ENCODE data around the gene POLR1B.

DNA sequence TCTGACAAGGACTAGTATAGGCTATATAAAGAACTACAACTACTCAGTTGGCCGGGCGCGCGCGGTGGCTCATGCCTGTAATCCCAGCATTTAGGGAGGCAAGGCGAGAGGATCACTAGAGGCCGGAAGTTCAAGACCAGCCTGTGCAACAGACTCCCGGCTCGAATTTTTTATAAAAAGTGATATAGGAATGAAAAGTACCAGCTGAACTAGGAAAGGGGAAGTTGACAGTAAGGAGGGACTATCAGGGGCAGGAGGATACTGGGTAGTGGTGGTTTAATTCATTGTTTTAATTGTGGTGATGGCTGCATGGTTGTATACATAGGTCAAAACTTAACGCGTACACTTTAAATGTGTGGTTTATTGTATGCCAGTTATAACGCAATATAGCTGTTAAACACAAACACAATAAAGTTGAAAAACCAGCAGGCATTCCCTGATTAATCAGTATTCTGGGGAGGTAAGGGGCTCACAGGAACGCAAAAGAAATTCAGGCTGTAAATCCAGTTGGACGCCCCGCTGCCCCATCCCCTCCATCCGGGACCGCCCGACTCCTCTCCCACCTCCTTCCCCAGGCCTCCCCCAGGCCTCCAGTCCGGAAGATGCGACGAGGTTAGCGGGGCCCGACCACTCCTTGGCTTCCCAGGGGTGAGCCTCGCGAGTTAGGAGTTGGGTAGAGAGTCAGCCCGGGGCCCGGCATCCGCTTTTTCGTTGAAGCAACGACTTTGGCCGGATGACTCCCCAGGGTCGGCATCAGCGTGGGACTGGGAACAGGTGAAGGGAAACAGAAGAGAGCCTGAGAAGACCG lies 746 bp upstream of the POLR1B start:
- TF ChIP-seq ZZZ3 (IDR thresholded peaks at IDR 0.05; ENCODE audit: control insufficient read depth, insufficient read length, low read depth), result no peak
- no peak for TF ChIP-seq SP1 (IDR thresholded peaks at IDR 0.05; ENCODE audit: low read depth, low read length)
- no peak; a peak in 1 of 4 replicates for TF ChIP-seq ETV6 (conservative IDR thresholded peaks at IDR 0.05 in 1 of 2, IDR thresholded peaks at IDR 0.05 in 1 of 2; ENCODE audit: borderline replicate concordance in 1 of 2, low read depth in 1 of 2)
- TF ChIP-seq, protein P1, sequence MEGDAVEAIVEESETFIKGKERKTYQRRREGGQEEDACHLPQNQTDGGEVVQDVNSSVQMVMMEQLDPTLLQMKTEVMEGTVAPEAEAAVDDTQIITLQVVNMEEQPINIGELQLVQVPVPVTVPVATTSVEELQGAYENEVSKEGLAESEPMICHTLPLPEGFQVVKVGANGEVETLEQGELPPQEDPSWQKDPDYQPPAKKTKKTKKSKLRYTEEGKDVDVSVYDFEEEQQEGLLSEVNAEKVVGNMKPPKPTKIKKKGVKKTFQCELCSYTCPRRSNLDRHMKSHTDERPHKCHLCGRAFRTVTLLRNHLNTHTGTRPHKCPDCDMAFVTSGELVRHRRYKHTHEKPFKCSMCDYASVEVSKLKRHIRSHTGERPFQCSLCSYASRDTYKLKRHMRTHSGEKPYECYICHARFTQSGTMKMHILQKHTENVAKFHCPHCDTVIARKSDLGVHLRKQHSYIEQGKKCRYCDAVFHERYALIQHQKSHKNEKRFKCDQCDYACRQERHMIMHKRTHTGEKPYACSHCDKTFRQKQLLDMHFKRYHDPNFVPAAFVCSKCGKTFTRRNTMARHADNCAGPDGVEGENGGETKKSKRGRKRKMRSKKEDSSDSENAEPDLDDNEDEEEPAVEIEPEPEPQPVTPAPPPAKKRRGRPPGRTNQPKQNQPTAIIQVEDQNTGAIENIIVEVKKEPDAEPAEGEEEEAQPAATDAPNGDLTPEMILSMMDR (IDR thresholded peaks at IDR 0.05 in 2 of 3, conservative IDR thresholded peaks at IDR 0.05 in 1 of 3; ENCODE audit: control insufficient read depth in 2 of 3, extremely low read depth in 1 of 3, insufficient read depth in 1 of 3, low read depth in 3 of 3, low read length in 3 of 3), result no peak
- no peak for TF ChIP-seq SRF (IDR thresholded peaks at IDR 0.05; ENCODE audit: low read depth in 2 of 2, low read length in 2 of 2)
- peak; percentile 90 for TF ChIP-seq SREBF1 (IDR thresholded peaks at IDR 0.05; ENCODE audit: low read length)
- TF ChIP-seq MXI1 (IDR thresholded peaks at IDR 0.05; ENCODE audit: low read depth, low read length), result peak; percentile 53; the same call in 1 of the 2 replicates
- no peak for TF ChIP-seq YBX1 (IDR thresholded peaks at IDR 0.05)
- peak; percentile 79 for TF ChIP-seq TAF1 (IDR thresholded peaks at IDR 0.05; ENCODE audit: borderline replicate concordance, low read depth, low read length)
- peak; percentile 67 for TF ChIP-seq CREB1 (IDR thresholded peaks at IDR 0.05; ENCODE audit: low read depth)

Measured in GM12878 (cell line).